GM20000 (cell line): ENCODE results near the gene YTHDF2.
A peak's percentile ranks its signal among the peaks of the same experiment; 100 is the strongest.
"Not testable (repeated sequence)": the region's sequence is repeated elsewhere in the genome, so short reads cannot be mapped to it uniquely, and the experiment has no call there.

ENCODE experiments used
- DNase-seq: peaks from one replicate; pipeline ENCODE4 v3.0.0; 2012; ENCODE audit warnings: low spot score
- TF ChIP-seq, protein P1 (sequence below): IDR thresholded peaks from 2 replicates; pipeline ENCODE4 v1.5.1; 2012; ENCODE audit warnings: mild to moderate bottlenecking, control low read depth; ENCODE audit errors: extremely low read depth, missing control alignments

Gene YTHDF2

DNA sequence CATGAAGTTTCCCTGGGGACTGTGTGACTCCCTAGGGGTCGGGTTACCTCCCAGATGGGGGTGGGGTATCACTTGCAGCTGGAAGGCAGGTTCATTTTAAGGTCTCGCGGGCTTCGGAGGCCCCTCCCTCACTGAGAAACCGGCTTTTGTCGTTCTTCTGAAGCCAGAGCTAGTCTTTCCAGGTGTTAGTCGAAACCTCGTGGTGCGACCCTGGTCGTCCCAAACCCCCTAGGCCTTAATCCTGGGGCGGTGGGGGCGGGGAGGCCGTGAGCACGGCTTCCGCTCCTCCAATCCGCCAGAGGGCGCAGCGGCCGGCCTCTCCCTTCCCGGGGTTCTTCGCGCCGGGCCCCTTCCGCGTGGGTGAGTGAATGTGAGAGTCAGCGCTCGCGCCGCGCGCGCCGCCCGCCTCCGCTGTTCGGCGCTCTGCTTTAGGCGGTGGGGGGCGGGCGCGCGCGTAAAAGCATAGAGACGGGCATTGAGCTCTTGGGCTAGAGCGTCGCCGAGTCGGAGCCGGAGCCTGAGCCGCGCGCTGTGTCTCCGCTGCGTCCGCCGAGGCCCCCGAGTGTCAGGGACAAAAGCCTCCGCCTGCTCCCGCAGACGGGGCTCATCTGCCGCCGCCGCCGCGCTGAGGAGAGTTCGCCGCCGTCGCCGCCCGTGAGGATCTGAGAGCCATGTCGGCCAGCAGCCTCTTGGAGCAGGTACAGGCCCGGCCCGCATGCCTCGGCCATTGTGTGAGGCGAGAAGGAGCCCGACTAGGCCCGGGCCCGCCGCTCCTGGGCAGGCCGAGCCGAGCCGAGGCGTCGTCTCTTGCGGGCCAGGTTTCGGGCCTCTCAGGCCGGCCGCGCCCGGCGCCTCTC, at the start of gene YTHDF2:
Gene YTHDF2 (plus strand): TSS at position 491 of the 857 bp plus-strand sequence. CDS start 181 bp downstream, at position 672.
- DNase-seq: peak; percentile 95
- TF ChIP-seq, protein P1, sequence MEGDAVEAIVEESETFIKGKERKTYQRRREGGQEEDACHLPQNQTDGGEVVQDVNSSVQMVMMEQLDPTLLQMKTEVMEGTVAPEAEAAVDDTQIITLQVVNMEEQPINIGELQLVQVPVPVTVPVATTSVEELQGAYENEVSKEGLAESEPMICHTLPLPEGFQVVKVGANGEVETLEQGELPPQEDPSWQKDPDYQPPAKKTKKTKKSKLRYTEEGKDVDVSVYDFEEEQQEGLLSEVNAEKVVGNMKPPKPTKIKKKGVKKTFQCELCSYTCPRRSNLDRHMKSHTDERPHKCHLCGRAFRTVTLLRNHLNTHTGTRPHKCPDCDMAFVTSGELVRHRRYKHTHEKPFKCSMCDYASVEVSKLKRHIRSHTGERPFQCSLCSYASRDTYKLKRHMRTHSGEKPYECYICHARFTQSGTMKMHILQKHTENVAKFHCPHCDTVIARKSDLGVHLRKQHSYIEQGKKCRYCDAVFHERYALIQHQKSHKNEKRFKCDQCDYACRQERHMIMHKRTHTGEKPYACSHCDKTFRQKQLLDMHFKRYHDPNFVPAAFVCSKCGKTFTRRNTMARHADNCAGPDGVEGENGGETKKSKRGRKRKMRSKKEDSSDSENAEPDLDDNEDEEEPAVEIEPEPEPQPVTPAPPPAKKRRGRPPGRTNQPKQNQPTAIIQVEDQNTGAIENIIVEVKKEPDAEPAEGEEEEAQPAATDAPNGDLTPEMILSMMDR: peak; percentile 79

DNA sequence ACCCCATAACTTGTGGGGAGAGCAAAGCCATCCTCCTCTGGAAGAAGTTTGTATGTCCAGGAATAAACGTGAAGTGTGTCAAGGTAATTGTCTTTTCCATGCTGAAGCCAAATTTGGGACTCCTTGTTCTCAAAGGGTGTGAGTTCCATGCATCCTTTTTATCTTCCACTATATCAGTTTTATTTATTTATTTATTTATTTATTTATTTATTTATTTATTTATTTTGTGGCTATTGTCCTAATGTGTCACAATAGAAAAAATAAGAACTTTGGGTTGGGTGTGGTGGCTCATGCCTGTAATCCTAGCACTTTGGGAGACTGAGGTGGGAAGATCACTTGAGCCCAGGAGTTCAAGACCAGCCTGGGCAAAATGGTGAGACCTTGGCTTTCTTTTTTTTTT, 45.1 kb upstream of the YTHDF2 start:
- DNase-seq: not testable (repeated sequence)

- TF ChIP-seq, protein P1: no peak
- no peak for DNase-seq
These were observed 33.1 kb upstream of the YTHDF2 start for GRCh38 chr1:28703629-28704028.

GRCh38 chr1:28716336-28716735, 20.4 kb upstream of the YTHDF2 start:
- no peak for DNase-seq
- TF ChIP-seq, protein P1: no peak

GRCh38 chr1:28718166-28718565, 18.6 kb upstream of the YTHDF2 start:
- TF ChIP-seq, protein P1: no peak

DNA sequence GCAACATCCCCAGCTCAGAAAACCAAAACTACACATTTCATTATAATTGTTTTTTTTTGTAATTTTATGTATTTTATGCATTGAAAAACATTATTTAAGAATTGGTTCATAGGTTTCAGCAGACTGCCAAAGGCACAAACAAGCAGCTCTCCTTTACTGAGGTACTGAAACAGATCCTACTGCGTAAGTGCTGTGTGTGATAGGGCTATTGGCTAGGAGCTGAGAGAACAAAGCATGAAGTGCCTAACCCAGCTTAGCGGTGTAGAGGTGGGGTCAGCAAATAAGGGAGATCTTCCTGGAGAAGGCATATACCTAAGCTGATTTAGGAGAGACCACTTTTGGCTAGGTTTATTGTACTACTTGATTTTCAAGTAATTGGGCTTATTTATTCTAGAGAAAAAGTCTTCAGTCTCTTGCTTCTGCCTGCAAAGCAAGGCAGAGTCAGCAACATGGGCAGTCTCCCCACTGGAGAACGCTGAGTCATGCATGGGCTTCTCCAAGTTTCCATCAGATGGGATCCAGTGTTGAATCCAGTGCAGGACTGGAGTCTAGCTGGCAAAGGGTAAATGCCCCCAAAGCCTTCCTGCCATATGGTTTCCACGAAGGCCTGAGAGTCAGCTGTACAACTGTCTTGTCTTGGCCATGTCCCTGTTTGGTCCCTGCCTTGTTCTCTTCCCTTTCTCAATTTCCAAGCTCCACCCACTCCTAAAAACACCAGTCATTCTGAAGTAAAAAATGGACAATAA, 18.0 kb upstream of the YTHDF2 start:
- DNase-seq: no peak
- TF ChIP-seq, protein P1: no peak

More at GRCh38 chr1:28718166-28718565, 18.6 kb upstream of the YTHDF2 start:
- DNase-seq: no peak

GRCh38 chr1:28719332-28719619, 17.5 kb upstream of the YTHDF2 start:
- no peak for DNase-seq
- TF ChIP-seq, protein P1: no peak

DNA sequence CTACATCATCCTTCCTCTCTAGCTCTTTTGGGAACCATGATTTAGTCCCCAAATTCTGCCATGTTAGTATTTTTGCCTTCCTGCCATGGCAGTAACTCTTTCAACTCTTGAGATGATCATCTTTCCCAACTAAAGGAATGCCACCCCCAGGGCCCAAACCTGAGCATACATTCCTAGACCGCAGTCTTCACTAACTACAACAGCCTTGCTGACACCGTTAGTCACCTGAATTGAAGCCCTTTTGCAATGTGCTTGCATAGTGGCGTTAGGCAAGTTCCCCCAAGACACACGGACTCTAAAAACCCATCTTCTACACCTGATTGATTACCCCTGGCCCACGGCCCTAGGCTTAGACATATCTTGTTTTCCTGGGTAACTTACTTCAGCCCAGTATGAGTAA, 16.4 kb upstream of the YTHDF2 start:
- DNase-seq: no peak
- TF ChIP-seq, protein P1: no peak

- not testable (repeated sequence) for DNase-seq
These were observed 14.8 kb upstream of the YTHDF2 start for GRCh38 chr1:28721927-28722326.

GRCh38 chr1:28725365-28725764, 11.4 kb upstream of the YTHDF2 start:
- DNase-seq: not testable (repeated sequence)
